H9 (cell line): ENCODE measurements around the gene AKNA. TPM values are rescaled to one million over a fixed set of nuclear protein-coding genes. Genes with fewer than 3 reads are reported as not detected.

ENCODE experiments used
- DNase-seq: peaks from one replicate; pipeline ENCODE4 v3.0.0-alpha.2; 2017
- H2AFZ ChIP-seq: one replicate; pipeline ENCODE4 v1.6.1; 2013; ENCODE audit warnings: mild to moderate bottlenecking, low read length, control low read depth, moderate library complexity
- H2AK5ac ChIP-seq: 2 replicates; pipeline ENCODE4 v1.6.1; 2013; ENCODE audit warnings: low read length, control low read depth, mixed read lengths; ENCODE audit not compliant: insufficient read length
- H2BK120ac ChIP-seq: one replicate; pipeline ENCODE4 v1.6.1; 2013; ENCODE audit warnings: low read depth, mild to moderate bottlenecking, low read length, control low read depth, inconsistent platforms; ENCODE audit not compliant: poor library complexity, severe bottlenecking
- H2BK12ac ChIP-seq: 2 replicates; pipeline ENCODE4 v1.6.1; 2013; ENCODE audit warnings: low read length, control low read depth, mixed read lengths, low read depth; ENCODE audit not compliant: insufficient read length
- H2BK15ac ChIP-seq: 2 replicates; pipeline ENCODE4 v1.6.1; 2013; ENCODE audit warnings: low read depth, low read length, control low read depth
- H2BK20ac ChIP-seq: one replicate; pipeline ENCODE4 v1.6.1; 2013; ENCODE audit warnings: low read depth, mild to moderate bottlenecking, low read length, control low read depth, inconsistent platforms; ENCODE audit not compliant: poor library complexity, severe bottlenecking
- H2BK5ac ChIP-seq: 2 replicates; pipeline ENCODE4 v1.6.1; 2013; ENCODE audit warnings: low read length, control low read depth, mixed read lengths; ENCODE audit not compliant: insufficient read length
- H3K14ac ChIP-seq: 2 replicates; pipeline ENCODE4 v1.6.1; 2013; ENCODE audit warnings: low read length, control low read depth; ENCODE audit not compliant: insufficient read depth
- H3K18ac ChIP-seq: 2 replicates; pipeline ENCODE4 v1.6.1; 2013; ENCODE audit warnings: low read depth, mild to moderate bottlenecking, mixed read lengths, low read length, control low read depth; ENCODE audit not compliant: insufficient read length
- H3K23ac ChIP-seq: 2 replicates; pipeline ENCODE4 v1.6.1; 2013; ENCODE audit warnings: low read length, control low read depth, mixed read lengths, low read depth; ENCODE audit not compliant: insufficient read length
- H3K23me2 ChIP-seq: 2 replicates; pipeline ENCODE4 v1.6.1; 2013; ENCODE audit warnings: low read depth, mild to moderate bottlenecking, mixed read lengths, low read length, control low read depth; ENCODE audit not compliant: insufficient read length, poor library complexity, severe bottlenecking
- H3K27ac ChIP-seq: 2 replicates; pipeline ENCODE4 v1.5.1; 2013; ENCODE audit warnings: low read length, control low read depth, mixed read lengths, low read depth; ENCODE audit not compliant: insufficient read length
- H3K27me3 ChIP-seq: 2 replicates; pipeline ENCODE4 v1.6.1; 2013; ENCODE audit warnings: low read length, control low read depth, inconsistent platforms; ENCODE audit not compliant: insufficient read depth
- H3K4ac ChIP-seq: 2 replicates; pipeline ENCODE4 v1.6.1; 2013; ENCODE audit warnings: low read depth, mild to moderate bottlenecking, control low read depth, inconsistent platforms, low read length, moderate library complexity
- H3K4me1 ChIP-seq: 2 replicates; pipeline ENCODE4 v1.6.1; 2013; ENCODE audit warnings: low read length, control low read depth, inconsistent platforms; ENCODE audit not compliant: insufficient read depth
- H3K4me2 ChIP-seq: 2 replicates; pipeline ENCODE4 v1.6.1; 2013; ENCODE audit warnings: low read length, control low read depth, mixed read lengths; ENCODE audit not compliant: insufficient read length, insufficient read depth
- H3K56ac ChIP-seq: 2 replicates; pipeline ENCODE4 v1.6.1; 2013; ENCODE audit warnings: low read depth, mild to moderate bottlenecking, mixed read lengths, low read length, control low read depth; ENCODE audit not compliant: insufficient read length
- H3K79me1 ChIP-seq: 2 replicates; pipeline ENCODE4 v1.6.1; 2013; ENCODE audit warnings: low read depth, mild to moderate bottlenecking, moderate library complexity, low read length, control low read depth, inconsistent platforms; ENCODE audit not compliant: insufficient read depth, poor library complexity, severe bottlenecking
- H3K79me2 ChIP-seq: 2 replicates; pipeline ENCODE4 v1.6.1; 2013; ENCODE audit warnings: low read length, control low read depth, inconsistent platforms; ENCODE audit not compliant: insufficient read depth
- H3K9ac ChIP-seq: 2 replicates; pipeline ENCODE4 v1.6.1; 2013; ENCODE audit warnings: low read length, control low read depth, mixed read lengths; ENCODE audit not compliant: insufficient read length; ENCODE audit errors: extremely low read depth
- H3K9me3 ChIP-seq: one replicate; pipeline ENCODE4 v1.6.1; 2013; ENCODE audit warnings: low read depth, low read length, inconsistent platforms; ENCODE audit not compliant: control insufficient read depth
- H3T11ph ChIP-seq: one replicate; pipeline ENCODE4 v1.6.1; 2013; ENCODE audit warnings: mild to moderate bottlenecking, low read length, control low read depth, inconsistent platforms
- H4K20me1 ChIP-seq: one replicate; pipeline ENCODE4 v1.6.1; 2013; ENCODE audit not compliant: control insufficient read depth, insufficient read length, insufficient read depth
- H4K5ac ChIP-seq: 2 replicates; pipeline ENCODE4 v1.6.1; 2013; ENCODE audit warnings: low read depth, mild to moderate bottlenecking, mixed read lengths, low read length, control low read depth; ENCODE audit not compliant: insufficient read length
- H4K8ac ChIP-seq: replicated peaks from 2 replicates; pipeline ENCODE4 v1.6.1; 2013; ENCODE audit warnings: low read length, control low read depth, mixed read lengths, low read depth; ENCODE audit not compliant: insufficient read length
- H4K91ac ChIP-seq: 2 replicates; pipeline ENCODE4 v1.6.1; 2013; ENCODE audit warnings: low read depth, mild to moderate bottlenecking, moderate library complexity, mixed read lengths, low read length, control low read depth; ENCODE audit not compliant: insufficient read length
- H3K27ac Mint-ChIP-seq, 3 experiments: 2 replicates in 2 of 3; 3 replicates in 1 of 3; pipeline ENCODE4 v1.8.0; 2020 to 2021; ENCODE audit warnings: mixed read lengths in 3 of 3, mild to moderate bottlenecking in 1 of 3, moderate library complexity in 1 of 3
- H3K27me3 Mint-ChIP-seq: 2 replicates; pipeline ENCODE4 v1.8.0; 2021; ENCODE audit warnings: low read depth, mild to moderate bottlenecking, moderate library complexity, mixed read lengths
- H3K36me3 Mint-ChIP-seq, 3 experiments: 2 replicates in 2 of 3; 3 replicates in 1 of 3; pipeline ENCODE4 v1.8.0; 2020 to 2021; ENCODE audit warnings: low read depth in 3 of 3, mixed read lengths in 3 of 3; ENCODE audit not compliant: insufficient read depth in 1 of 3
- H3K4me1 Mint-ChIP-seq, 2 experiments: 2 replicates each; pipeline ENCODE4 v1.8.0; 2020; ENCODE audit warnings: mixed read lengths in 2 of 2
- H3K4me3 Mint-ChIP-seq, 2 experiments: 2 replicates in 1 of 2; 3 replicates in 1 of 2; pipeline ENCODE4 v1.8.0; 2020 to 2021; ENCODE audit warnings: mild to moderate bottlenecking in 2 of 2, mixed read lengths in 2 of 2, moderate library complexity in 1 of 2
- H3K9me3 Mint-ChIP-seq, 2 experiments: 2 replicates in 1 of 2; 3 replicates in 1 of 2; pipeline ENCODE4 v1.8.0; 2020; ENCODE audit warnings: mild to moderate bottlenecking in 2 of 2, mixed read lengths in 2 of 2, moderate library complexity in 1 of 2
- WGBS: extraction: QIAGEN DNeasy Blood & Tissue Kit; methylation state at CpG from one replicate; pipeline ENCODE4 v1.1.7; 2013; ENCODE audit warnings: missing lambda C conversion rate, low lambda C conversion rate, mixed read lengths; ENCODE audit not compliant: insufficient read length; ENCODE audit errors: extremely low coverage; 5-methylcytosine and 5-hydroxymethylcytosine counted together
- total RNA-seq: library from RNA; stranded (reverse); gene quantifications from 2 replicates; pipeline ENCODE4 v1.2.1, GENCODE V29; 2021
- TF ChIP-seq, protein P1 (sequence below): fragments of 200-600 bp; sonication (generic); conservative IDR thresholded peaks from 3 replicates; pipeline ENCODE4 v1.8.0; 2021; ENCODE audit warnings: antibody characterized with exemption, mild to moderate bottlenecking

The AKNA gene
- total RNA-seq, 1 experiment from 2014 or later, result 19.7 TPM

DNA sequence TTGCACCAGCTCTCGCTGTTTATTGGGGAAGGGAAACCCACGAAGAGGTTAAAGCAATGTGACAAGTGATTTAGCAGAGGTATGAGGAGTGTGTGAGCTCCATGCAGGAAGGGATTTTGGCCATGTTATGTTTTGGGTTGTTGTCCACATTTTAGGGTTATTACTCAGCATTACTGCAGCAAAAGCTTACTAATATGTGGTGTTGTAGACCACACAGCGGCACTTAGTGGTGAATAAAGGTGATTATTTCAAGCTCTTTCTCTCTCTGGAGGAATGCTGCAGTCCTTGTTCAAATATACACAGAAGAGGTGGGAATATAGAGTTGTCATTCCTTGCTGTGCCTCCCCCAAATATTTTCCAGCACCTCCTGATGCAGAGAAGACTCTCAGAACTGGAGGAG lies 29.7 kb upstream of the AKNA start:
- DNase-seq, result no peak
- WGBS, result no CpG with 5 or more reads among the region's 3 CpGs
- no peak overlapping the region for H3K27ac ChIP-seq

More for the DNA sequence above, 29.7 kb upstream of the AKNA start:
- H4K8ac ChIP-seq, result no peak overlapping the region
- no peak overlapping the region for H3K4me3 Mint-ChIP-seq
- no peak overlapping the region for H2BK120ac ChIP-seq
- TF ChIP-seq, protein P1, sequence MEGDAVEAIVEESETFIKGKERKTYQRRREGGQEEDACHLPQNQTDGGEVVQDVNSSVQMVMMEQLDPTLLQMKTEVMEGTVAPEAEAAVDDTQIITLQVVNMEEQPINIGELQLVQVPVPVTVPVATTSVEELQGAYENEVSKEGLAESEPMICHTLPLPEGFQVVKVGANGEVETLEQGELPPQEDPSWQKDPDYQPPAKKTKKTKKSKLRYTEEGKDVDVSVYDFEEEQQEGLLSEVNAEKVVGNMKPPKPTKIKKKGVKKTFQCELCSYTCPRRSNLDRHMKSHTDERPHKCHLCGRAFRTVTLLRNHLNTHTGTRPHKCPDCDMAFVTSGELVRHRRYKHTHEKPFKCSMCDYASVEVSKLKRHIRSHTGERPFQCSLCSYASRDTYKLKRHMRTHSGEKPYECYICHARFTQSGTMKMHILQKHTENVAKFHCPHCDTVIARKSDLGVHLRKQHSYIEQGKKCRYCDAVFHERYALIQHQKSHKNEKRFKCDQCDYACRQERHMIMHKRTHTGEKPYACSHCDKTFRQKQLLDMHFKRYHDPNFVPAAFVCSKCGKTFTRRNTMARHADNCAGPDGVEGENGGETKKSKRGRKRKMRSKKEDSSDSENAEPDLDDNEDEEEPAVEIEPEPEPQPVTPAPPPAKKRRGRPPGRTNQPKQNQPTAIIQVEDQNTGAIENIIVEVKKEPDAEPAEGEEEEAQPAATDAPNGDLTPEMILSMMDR, result no peak
- no peak overlapping the region for H4K91ac ChIP-seq
- H3K4ac ChIP-seq, result no peak overlapping the region
- H2AFZ ChIP-seq, result no peak overlapping the region
- no peak overlapping the region for H3T11ph ChIP-seq
- H3K9me3 Mint-ChIP-seq, result no peaks in the 10 kb centered on the region
- no peaks in the 10 kb centered on the region for H3K9me3 ChIP-seq
- no peaks in the 10 kb centered on the region for H3K79me2 ChIP-seq
- H2AK5ac ChIP-seq, result no peak overlapping the region
- no peaks in the 10 kb centered on the region for H3K27me3 ChIP-seq
- H2BK20ac ChIP-seq, result no peak overlapping the region
- H3K23ac ChIP-seq, result no peak overlapping the region
- no peaks in the 10 kb centered on the region for H4K20me1 ChIP-seq
- no peak overlapping the region for H3K27ac Mint-ChIP-seq
- H3K4me1 ChIP-seq, result no peaks in the 10 kb centered on the region; the same call in 1 of the 2 replicates
- no peak overlapping the region for H3K14ac ChIP-seq
- no peaks in the 10 kb centered on the region for H3K23me2 ChIP-seq
- no peak overlapping the region for H3K4me2 ChIP-seq
- peaks cover 5% of the 10 kb centered on the region for H3K27me3 Mint-ChIP-seq
- H3K36me3 Mint-ChIP-seq, result no peaks in the 10 kb centered on the region; a peak in 1 of 7 replicates
- no peak overlapping the region for H2BK12ac ChIP-seq
- no peaks in the 10 kb centered on the region for H3K79me1 ChIP-seq
- peaks cover 13 to 21% of the 10 kb centered on the region in 2 experiments for H3K4me1 Mint-ChIP-seq
- H3K56ac ChIP-seq, result no peak overlapping the region
- H4K5ac ChIP-seq, result no peak overlapping the region
- no peak overlapping the region for H2BK5ac ChIP-seq
- no peak overlapping the region for H3K18ac ChIP-seq
- no peak overlapping the region for H3K9ac ChIP-seq
- no peak overlapping the region for H2BK15ac ChIP-seq
